HCT116 (cell line): ENCODE data around the gene RNGTT. TPM values are rescaled to one million over a fixed set of nuclear protein-coding genes. Genes with fewer than 3 reads are reported as not detected.

Source experiments
- ATAC-seq: fragments of 200-7000 bp; cut with Tn5 transposase; 2 replicates; pipeline ENCODE4 v1.9.1; 2020; ENCODE audit warnings: mild to moderate bottlenecking, moderate library complexity
- BruUV-seq: library from RNA; stranded (reverse); fragments of 400-500 nt; replicated peaks from 2 replicates; lab custom pipeline; 2021; lab: Mats Ljungman, UMichigan
- CTCF ChIA-PET: fragments of 300-600 bp; sonication (Branson Sonifier 250); formaldehyde crosslinking; loops from one replicate; lab custom pipeline; 2021; ENCODE audit warnings: antibody characterized with exemption; lab: Charles Lee
- POLR2A ChIA-PET: fragments of 300-600, 350-600 bp; sonication (Branson Sonifier 250); formaldehyde crosslinking; loops from one replicate; lab custom pipeline; 2021; ENCODE audit warnings: antibody characterized with exemption; lab: Charles Lee
- RAD21 ChIA-PET, 2 experiments: fragments of 300-600 bp; sonication (Branson Sonifier 250); formaldehyde crosslinking; loops; one replicate each; lab custom pipeline; 2023; ENCODE audit warnings: low total read pairs in 2 of 2; ENCODE audit not compliant: uncharacterized antibody in 2 of 2, unreplicated experiment in 2 of 2, low non-redundant PET in 1 of 2; lab: Charles Lee
- DNase-seq: peaks from one replicate; pipeline ENCODE4 v3.0.0-alpha.2; 2010; ENCODE audit warnings: low read depth, low spot score
- H2AFZ ChIP-seq: fragments of 200-600 bp; shearing (Covaris generic), sonication (generic); 2 replicates; pipeline ENCODE4 v1.6.1; 2017; ENCODE audit warnings: low read depth, mixed run types, mixed read lengths, antibody characterized with exemption, low read length; ENCODE audit not compliant: poor library complexity, severe bottlenecking
- H3K27ac ChIP-seq: 2 replicates; pipeline ENCODE4 v1.5.1; 2012; ENCODE audit warnings: low read depth, low read length
- H3K27me3 ChIP-seq: fragments of 200-600 bp; sonication (generic); 2 replicates; pipeline ENCODE4 v1.6.1; 2016; ENCODE audit warnings: mixed run types, low read length, mixed read lengths; ENCODE audit not compliant: insufficient read depth
- H3K36me3 ChIP-seq, 2 experiments: fragments of 200-500 bp in 1 of 2; fragments of 200-600 bp in 1 of 2; sonication (Bioruptor generic) in 1 of 2; sonication (generic) in 1 of 2; 2 replicates each; pipeline versions ENCODE4 v1.5.1 to v1.6.1; 2014 to 2016; ENCODE audit warnings: low read length in 2 of 2, inconsistent platforms in 1 of 2, mixed read lengths in 1 of 2, mixed run types in 1 of 2; ENCODE audit not compliant: insufficient read depth in 2 of 2, control insufficient read depth in 1 of 2
- H3K4me1 ChIP-seq, 2 experiments: fragments of 200-600 bp in 1 of 2; sonication (generic) in 1 of 2; 2 replicates each; pipeline versions ENCODE4 v1.5.1 to v1.6.1; 2012 to 2017; ENCODE audit warnings: low read length in 2 of 2, inconsistent platforms in 1 of 2, mild to moderate bottlenecking in 1 of 2, mixed read lengths in 1 of 2, mixed run types in 1 of 2, moderate library complexity in 1 of 2; ENCODE audit not compliant: insufficient read depth in 2 of 2, control insufficient read depth in 1 of 2
- H3K4me2 ChIP-seq: fragments of 200-600 bp; sonication (generic); 2 replicates; pipeline ENCODE4 v1.6.1; 2017; ENCODE audit warnings: mixed run types, low read length, mixed read lengths
- H3K4me3 ChIP-seq, 2 experiments: fragments of 200-600 bp in 1 of 2; sonication (generic) in 1 of 2; replicated peaks in 1 of 2; 2 replicates each; pipeline ENCODE4 v1.5.1; 2011 to 2016; ENCODE audit warnings: low read length in 2 of 2, control low read depth in 1 of 2, low read depth in 1 of 2, mild to moderate bottlenecking in 1 of 2, mixed read lengths in 1 of 2, mixed run types in 1 of 2
- H3K79me2 ChIP-seq: fragments of 200-600 bp; sonication (generic); 2 replicates; pipeline ENCODE4 v1.6.1; 2017; ENCODE audit warnings: mild to moderate bottlenecking, mixed run types, low read length, moderate library complexity, mixed read lengths; ENCODE audit not compliant: insufficient read depth
- H3K9ac ChIP-seq: fragments of 200-600 bp; sonication (generic); 2 replicates; pipeline ENCODE4 v1.6.1; 2016; ENCODE audit warnings: low read length, mixed read lengths
- H3K9me2 ChIP-seq: fragments of 200-600 bp; sonication (generic), shearing (Covaris generic); 2 replicates; pipeline ENCODE4 v1.6.1; 2017; ENCODE audit warnings: mixed run types, mild to moderate bottlenecking, moderate library complexity; ENCODE audit not compliant: insufficient read depth
- H3K9me3 ChIP-seq, 2 experiments: fragments of 200-500 bp in 1 of 2; fragments of 200-600 bp in 1 of 2; sonication (Bioruptor generic) in 1 of 2; sonication (generic) in 1 of 2; 2 replicates each; pipeline ENCODE4 v1.6.1; 2014 to 2017; ENCODE audit warnings: low read length in 2 of 2, mixed read lengths in 2 of 2, inconsistent platforms in 1 of 2, low read depth in 1 of 2, mild to moderate bottlenecking in 1 of 2, mixed run types in 1 of 2, moderate library complexity in 1 of 2; ENCODE audit not compliant: control insufficient read depth in 1 of 2, insufficient read depth in 1 of 2
- H4K20me1 ChIP-seq: fragments of 200-600 bp; sonication (generic), shearing (Covaris generic); 2 replicates; pipeline ENCODE4 v1.6.1; 2017; ENCODE audit warnings: mixed run types, mild to moderate bottlenecking, moderate library complexity; ENCODE audit not compliant: insufficient read depth
- CTCF ChIP-seq, 3 experiments: fragments of 200-600 bp in 1 of 3; sonication (generic) in 1 of 3; IDR thresholded peaks in 2 of 3; conservative IDR thresholded peaks in 1 of 3; 2 replicates each; pipeline ENCODE4 v1.5.1; 2012 to 2017; ENCODE audit warnings: low read depth in 2 of 3, low read length in 2 of 3, antibody characterized with exemption in 1 of 3, borderline replicate concordance in 1 of 3, control low read depth in 1 of 3, mild to moderate bottlenecking in 1 of 3, mixed read lengths in 1 of 3, mixed run types in 1 of 3, moderate library complexity in 1 of 3; ENCODE audit not compliant: insufficient read depth in 1 of 3
- EZH2phosphoT487 ChIP-seq: fragments of 200-600 bp; IDR thresholded peaks from 2 replicates; pipeline ENCODE4 v1.6.1; 2018; ENCODE audit warnings: antibody characterized with exemption, borderline replicate concordance
- REST ChIP-seq: IDR thresholded peaks from 2 replicates; pipeline ENCODE4 v1.6.1; 2012; ENCODE audit warnings: low read depth
- intact Hi-C: fragments of 100-400 bp; cut with micrococcal nuclease; formaldehyde crosslinking; loops from 2 replicates; pipeline ENCODE4 v1.10.0; 2022
- total RNA-seq: library from RNA; stranded (reverse); gene quantifications from one replicate; pipeline ENCODE4 v1.2.1, GENCODE V29; 2021; ENCODE audit not compliant: unreplicated experiment

Gene RNGTT
- total RNA-seq, 1 experiment from 2014 or later = 23.0 TPM

GRCh38 chr6:88761237-88762031 is 202.0 kb downstream of the RNGTT start:
- no peaks in the 10 kb centered on the region for H3K36me3 ChIP-seq
- H2AFZ ChIP-seq = no peak overlapping the region
- DNase-seq = no peak
- CTCF ChIA-PET = interaction anchor here (1.2 kb wide), 2 partner anchors 19 to 32 kb away, joined by 3 read pairs; no protein-coding TSS in a partner anchor
- H3K79me2 ChIP-seq = no peaks in the 10 kb centered on the region
- no peaks in the 10 kb centered on the region for H3K27me3 ChIP-seq
- H3K27ac ChIP-seq = no peak overlapping the region
- ATAC-seq = no peak
- H3K4me3 ChIP-seq = no peak overlapping the region
- POLR2A ChIA-PET = no interaction called here
- no peaks in the 10 kb centered on the region for H3K9me2 ChIP-seq
- intact Hi-C loops = no loop called here
- no TSS peak for BruUV-seq
- H4K20me1 ChIP-seq = no peaks in the 10 kb centered on the region
- TF ChIP-seq REST (no peak), EZH2phosphoT487 (no peak), CTCF (IDR thresholded peaks at IDR 0.05 in 2 of 3, conservative IDR thresholded peaks at IDR 0.05 in 1 of 3; ENCODE audit: borderline replicate concordance in 1 of 3, insufficient read depth in 1 of 3, low read depth in 2 of 3, low read length in 2 of 3) (peak in 2 of 3 experiments; percentile 6 to 35; a peak in 2 of 6 replicates)
- TF ChIP-seq, all 23 proteins: peak for 1
- Histone ChIP-seq H3K9ac (no peak overlapping the region), H3K4me2 (no peak overlapping the region), H3K4me1 (no peaks in the 10 kb centered on the region), H3K9me3 (no peaks in the 10 kb centered on the region)
- RAD21 ChIA-PET = no interaction called here
